ENCODE data around the gene TUBB4B.

The TUBB4B gene

GRCh38 chr9:137226338-137227053, 14.6 kb upstream of the TUBB4B start:
- DNase-seq (ENCODE audit: low read depth) = no peak

DNA sequence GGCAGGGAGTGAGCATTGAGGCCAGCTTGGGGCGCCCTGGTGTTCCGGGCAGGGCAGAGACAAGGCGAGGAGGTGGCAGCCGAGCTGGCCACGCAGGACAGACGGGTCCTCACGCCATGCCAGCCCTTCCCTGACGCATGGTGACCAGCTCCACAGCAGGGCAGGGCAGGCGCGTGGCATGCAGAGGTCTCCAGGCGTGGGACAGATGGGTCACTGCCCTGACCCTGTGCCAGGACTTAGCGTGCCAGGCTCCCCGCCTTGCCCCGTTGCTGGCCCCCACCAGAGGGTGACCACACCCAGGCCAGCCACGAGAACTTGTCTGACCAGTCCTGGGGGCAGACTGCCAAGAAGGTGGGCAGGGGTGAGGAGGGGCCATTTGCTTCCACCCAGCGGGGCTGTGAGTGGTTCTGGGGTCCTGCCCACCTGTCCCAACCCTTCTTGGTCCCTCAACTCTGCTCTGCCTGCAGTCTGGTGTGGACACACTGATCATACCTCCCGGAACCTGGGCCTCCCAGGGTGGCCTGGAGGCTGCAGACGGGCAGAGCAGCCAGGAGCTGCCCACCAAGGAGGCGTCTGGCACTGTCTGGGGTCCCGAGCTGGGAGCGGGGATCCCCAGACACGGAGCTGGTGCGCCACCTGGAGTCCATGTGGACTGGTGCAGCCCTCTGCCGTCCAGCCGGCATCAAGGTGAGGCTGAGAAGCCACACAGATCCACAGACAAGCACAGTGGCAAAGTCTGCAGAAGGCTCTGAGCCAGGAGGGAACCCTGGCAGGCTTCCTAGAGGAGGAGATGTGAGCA, 13.8 kb upstream of the TUBB4B start, which contains the start of gene RNF224:
Gene RNF224, plus strand, starts transcription at position 449 of the 799 bp plus-strand sequence. CDS start 834 bp downstream, outside the sequence.
- peak; percentile 75 for DNase-seq (ENCODE audit: low read depth)

DNA sequence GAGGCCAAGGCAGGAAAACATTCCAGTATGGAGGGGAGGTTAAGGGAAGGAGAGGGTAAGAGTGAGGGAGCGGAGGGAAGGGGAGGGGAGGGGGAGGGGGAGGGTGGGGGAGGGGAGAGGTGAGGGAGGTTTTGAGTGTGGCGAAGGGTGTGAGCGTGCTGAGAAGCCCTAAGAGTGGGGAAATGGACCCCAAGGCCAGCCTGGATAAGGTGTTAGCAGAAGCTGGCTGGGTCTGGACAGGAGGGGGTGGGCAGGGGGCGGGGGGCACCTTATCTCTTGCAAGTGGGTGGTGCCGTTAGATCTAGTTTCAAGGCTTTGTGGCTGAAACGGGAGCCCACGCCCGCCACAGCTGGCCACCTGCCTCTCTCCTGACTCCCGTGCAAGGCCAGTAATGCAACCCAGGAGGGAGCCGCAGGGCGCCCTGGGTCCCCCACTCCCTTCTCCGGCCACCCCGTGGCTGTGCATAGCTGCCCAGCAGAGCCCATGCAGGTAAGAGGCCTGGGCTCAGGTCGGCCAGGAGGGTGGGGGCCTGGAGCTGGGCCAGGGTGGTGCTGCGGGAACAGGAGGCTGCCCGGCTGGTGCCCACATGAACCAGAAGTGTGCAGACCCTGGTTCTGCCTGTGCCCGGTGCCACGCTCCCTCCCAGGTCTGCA, 13.1 kb upstream of the TUBB4B start:
- DNase-seq (ENCODE audit: low read depth) = no peak

- DNase-seq (ENCODE audit: low read depth) = no peak
These were observed 12.6 kb upstream of the TUBB4B start for GRCh38 chr9:137228506-137228967.

- DNase-seq (ENCODE audit: low read depth) = no peak
These were observed 11.9 kb upstream of the TUBB4B start for GRCh38 chr9:137228968-137229896.

GRCh38 chr9:137229903-137230704, 11.0 kb upstream of the TUBB4B start:
- DNase-seq (ENCODE audit: low read depth) = no peak

- no peak for DNase-seq (ENCODE audit: low read depth)
These were observed 10.2 kb upstream of the TUBB4B start, which contains the start of gene SLC34A3 for GRCh38 chr9:137230705-137231371. SLC34A3 (plus strand) TSS chr9:137230901; CDS start chr9:137231703, 802 bp downstream.

- no peak for DNase-seq (ENCODE audit: low read depth)
These were observed 9.6 kb upstream of the TUBB4B start for GRCh38 chr9:137231372-137232039.

DNA sequence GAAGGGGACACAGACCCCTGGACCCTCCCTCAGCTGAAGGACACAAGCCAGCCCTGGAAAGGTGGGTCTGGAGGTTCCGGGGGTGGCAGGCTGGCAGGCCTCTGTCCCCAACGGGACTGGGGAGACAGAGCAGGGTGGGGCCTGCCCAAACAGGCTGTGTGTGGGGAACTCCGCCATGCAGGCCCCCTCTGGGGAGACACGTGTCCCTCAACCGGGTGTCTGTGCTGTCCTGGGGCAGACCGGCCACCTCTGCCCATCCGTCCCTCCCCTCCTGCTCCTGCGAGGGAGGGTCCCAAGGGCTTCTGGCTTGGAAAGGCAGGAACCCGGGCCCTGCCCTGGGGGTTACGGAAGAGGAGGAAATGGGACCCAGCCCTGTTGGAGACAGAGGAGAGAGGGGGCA, 9.0 kb upstream of the TUBB4B start:
- no peak for DNase-seq (ENCODE audit: low read depth)

- no peak for DNase-seq (ENCODE audit: low read depth)
These were observed 8.6 kb upstream of the TUBB4B start for GRCh38 chr9:137232510-137232909.

DNA sequence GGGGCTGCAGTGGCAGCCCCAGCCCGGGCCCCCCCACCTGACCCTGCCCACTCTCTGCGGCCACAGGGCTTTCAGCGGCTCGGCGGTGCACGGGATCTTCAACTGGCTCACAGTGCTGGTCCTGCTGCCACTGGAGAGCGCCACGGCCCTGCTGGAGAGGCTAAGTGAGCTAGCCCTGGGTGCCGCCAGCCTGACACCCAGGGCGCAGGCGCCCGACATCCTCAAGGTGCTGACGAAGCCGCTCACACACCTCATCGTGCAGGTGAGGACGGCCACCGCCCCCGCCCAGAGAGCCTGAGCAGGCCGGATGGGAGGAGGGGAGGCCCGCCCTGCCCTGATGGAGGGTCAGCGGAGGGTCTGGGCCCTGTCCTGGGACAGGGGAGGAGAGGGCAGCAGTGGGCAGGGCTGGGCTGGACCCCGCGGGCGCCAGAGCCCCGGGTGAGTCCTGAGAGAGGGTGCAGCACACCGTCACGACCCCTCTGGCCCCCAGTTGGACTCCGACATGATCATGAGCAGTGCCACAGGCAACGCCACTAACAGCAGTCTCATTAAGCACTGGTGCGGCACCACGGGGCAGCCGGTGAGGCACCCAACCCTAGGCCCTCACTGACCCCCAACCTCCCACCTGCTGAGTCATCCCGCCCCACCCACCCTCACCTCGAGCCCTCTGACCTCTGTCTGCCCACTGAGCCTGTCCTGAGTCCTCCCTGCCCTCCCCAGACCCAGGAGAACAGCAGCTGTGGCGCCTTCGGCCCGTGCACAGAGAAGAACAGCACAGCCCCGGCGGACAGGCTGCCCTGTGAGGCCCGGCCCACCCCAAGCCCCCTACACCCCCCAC, 7.7 kb upstream of the TUBB4B start:
- DNase-seq (ENCODE audit: low read depth) = no peak

GRCh38 chr9:137234055-137234697, 6.9 kb upstream of the TUBB4B start:
- DNase-seq (ENCODE audit: low read depth) = no peak

DNA sequence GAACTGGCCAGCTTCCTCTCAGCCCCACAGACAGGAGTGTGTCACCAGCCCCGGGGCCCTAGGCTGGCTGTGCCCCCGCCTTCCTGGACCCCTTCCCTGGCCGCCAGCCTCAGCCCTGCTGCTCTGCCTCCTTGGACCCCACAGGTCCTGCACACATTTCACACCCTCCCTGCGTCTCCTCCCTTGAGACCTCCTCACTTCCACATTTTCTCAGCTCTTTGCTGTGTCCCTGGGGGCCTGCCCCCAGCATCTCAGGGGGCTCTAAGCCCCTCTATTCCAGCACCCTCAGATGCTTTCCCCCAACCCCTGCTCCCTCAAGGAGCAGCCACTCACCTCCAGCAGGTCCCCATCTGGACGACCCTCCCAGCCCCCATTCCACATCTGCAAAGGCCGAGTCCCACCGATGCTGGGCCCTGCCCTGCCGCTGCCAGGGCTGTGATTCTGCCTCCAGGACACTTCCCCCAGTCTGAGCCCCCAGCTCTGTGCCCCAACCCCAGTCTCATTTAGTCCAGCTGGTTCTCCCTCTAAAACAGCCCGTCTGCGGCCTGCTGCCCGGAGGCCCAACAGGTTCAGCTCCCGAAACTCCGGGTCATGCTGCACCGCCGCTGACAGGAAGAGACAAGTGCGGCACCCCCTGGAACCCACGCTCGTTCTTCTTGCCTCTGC, 6.2 kb upstream of the TUBB4B start:
- no peak for DNase-seq (ENCODE audit: low read depth)

GRCh38 chr9:137235424-137236237, 5.5 kb upstream of the TUBB4B start:
- DNase-seq (ENCODE audit: low read depth) = no peak

- peak; percentile 87 for DNase-seq (ENCODE audit: low read depth)
These were observed 4.7 kb upstream of the TUBB4B start for GRCh38 chr9:137236238-137236935.

- DNase-seq (ENCODE audit: low read depth) = no peak
These were observed 4.1 kb upstream of the TUBB4B start for GRCh38 chr9:137236936-137237421.
